WI38 (cell line): Measurements from ENCODE around the gene ACER2.

ENCODE experiments used
- H3K4me3 ChIP-seq: 2 replicates; pipeline ENCODE4 v1.5.1; 2011; ENCODE audit warnings: low read depth, mild to moderate bottlenecking, control low read depth, low read length
- CTCF ChIP-seq: IDR thresholded peaks from 2 replicates; pipeline ENCODE4 v1.5.1; 2012; ENCODE audit warnings: low read depth, mild to moderate bottlenecking, control low read depth, low read length

Gene ACER2

GRCh38 chr9:19408693-19409400 is at the start of gene ACER2:
ACER2 (plus strand) TSS chr9:19409009; CDS start chr9:19409085, 76 bp downstream.
- TF ChIP-seq CTCF, result no peak
- peak within 1 kb of the TSS; percentile 90 for H3K4me3 ChIP-seq

GRCh38 chr9:19369107-19369506 is 39.7 kb upstream of the ACER2 start:
- H3K4me3 ChIP-seq, result no peak overlapping the region
- TF ChIP-seq CTCF, result no peak

GRCh38 chr9:19371942-19372341 is 36.9 kb upstream of the ACER2 start:
- H3K4me3 ChIP-seq, result no peak overlapping the region
- no peak for TF ChIP-seq CTCF

GRCh38 chr9:19372567-19372966 is 36.2 kb upstream of the ACER2 start:
- no peak for TF ChIP-seq CTCF
- no peak overlapping the region for H3K4me3 ChIP-seq

- no peak for TF ChIP-seq CTCF
These were observed 35.3 kb upstream of the ACER2 start for GRCh38 chr9:19373527-19373926.

GRCh38 chr9:19375538-19375937 is 33.3 kb upstream of the ACER2 start:
- H3K4me3 ChIP-seq, result no peak overlapping the region
- no peak for TF ChIP-seq CTCF

More at GRCh38 chr9:19373527-19373926, 35.3 kb upstream of the ACER2 start:
- no peak overlapping the region for H3K4me3 ChIP-seq

GRCh38 chr9:19376931-19377330 is 31.9 kb upstream of the ACER2 start:
- H3K4me3 ChIP-seq, result no peak overlapping the region; the same call in 1 of the 2 replicates
- TF ChIP-seq CTCF, result no peak
